Choroid plexus epithelial cell (primary cell): ENCODE results near the gene PLEKHA4.
"Not testable (repeated sequence)": the region's sequence is repeated elsewhere in the genome, so short reads cannot be mapped to it uniquely, and the experiment has no call there.

Experiments
- DNase-seq: peaks from one replicate; pipeline ENCODE4 v3.0.0-alpha.2; 2010; ENCODE audit warnings: low read depth
- H3K4me3 ChIP-seq: 2 replicates; pipeline ENCODE4 v1.5.1; 2011; ENCODE audit warnings: low read depth, mild to moderate bottlenecking, control low read depth, low read length, moderate library complexity
- CTCF ChIP-seq: conservative IDR thresholded peaks from 2 replicates; pipeline ENCODE4 v1.5.1; 2011; ENCODE audit warnings: low read depth, mild to moderate bottlenecking, control low read depth, inconsistent platforms, low read length, moderate library complexity

PLEKHA4 gene

GRCh38 chr19:48907671-48908070 is 39.3 kb upstream of the PLEKHA4 start:
- no peak overlapping the region for H3K4me3 ChIP-seq
- DNase-seq: no peak
- TF ChIP-seq CTCF: no peak

GRCh38 chr19:48906324-48906723 is 37.9 kb upstream of the PLEKHA4 start:
- TF ChIP-seq CTCF: no peak

GRCh38 chr19:48905664-48906063 is 37.2 kb upstream of the PLEKHA4 start:
- no peak for TF ChIP-seq CTCF
- no peak for DNase-seq
- no peak overlapping the region for H3K4me3 ChIP-seq

More at GRCh38 chr19:48906324-48906723, 37.9 kb upstream of the PLEKHA4 start:
- no peak for DNase-seq
- no peak overlapping the region for H3K4me3 ChIP-seq

GRCh38 chr19:48903788-48904187 is 35.4 kb upstream of the PLEKHA4 start:
- DNase-seq, H3K4me3 ChIP-seq: not testable (repeated sequence)

GRCh38 chr19:48902291-48902690 is 33.9 kb upstream of the PLEKHA4 start:
- not testable (repeated sequence) for DNase-seq, H3K4me3 ChIP-seq

- TF ChIP-seq CTCF: no peak
- peak overlapping the region; percentile 98 for H3K4me3 ChIP-seq
- peak; percentile 76 for DNase-seq
Measured at GRCh38 chr19:48900477-48901406, 32.3 kb upstream of the PLEKHA4 start.

- DNase-seq: peak; percentile 99
- peak; percentile 53 for TF ChIP-seq CTCF
- peak within 1 kb of the TSS; percentile 98 for H3K4me3 ChIP-seq
Measured at GRCh38 chr19:48899781-48900476, 31.5 kb upstream of the PLEKHA4 start, which contains the start of gene NUCB1. Gene NUCB1, plus strand, starts transcription at chr19:48900312. Its CDS starts 485 bp downstream, at chr19:48900797.

- peak overlapping the region; percentile 98 for H3K4me3 ChIP-seq
- not testable (repeated sequence) for DNase-seq
Measured at GRCh38 chr19:48899386-48899749, 31.0 kb upstream of the PLEKHA4 start.
